ENCODE measurements around the gene TUBB6.

The TUBB6 gene

GRCh38 chr18:12291161-12291560 lies 16.9 kb upstream of the TUBB6 start:
- no peak for DNase-seq (ENCODE audit: low read depth, low spot score)

- DNase-seq (ENCODE audit: low read depth, low spot score), result no peak
These were observed 16.4 kb upstream of the TUBB6 start for GRCh38 chr18:12291690-12292089.

- no peak for DNase-seq (ENCODE audit: low read depth, low spot score)
These were observed 14.2 kb upstream of the TUBB6 start for GRCh38 chr18:12293831-12294230.

DNA sequence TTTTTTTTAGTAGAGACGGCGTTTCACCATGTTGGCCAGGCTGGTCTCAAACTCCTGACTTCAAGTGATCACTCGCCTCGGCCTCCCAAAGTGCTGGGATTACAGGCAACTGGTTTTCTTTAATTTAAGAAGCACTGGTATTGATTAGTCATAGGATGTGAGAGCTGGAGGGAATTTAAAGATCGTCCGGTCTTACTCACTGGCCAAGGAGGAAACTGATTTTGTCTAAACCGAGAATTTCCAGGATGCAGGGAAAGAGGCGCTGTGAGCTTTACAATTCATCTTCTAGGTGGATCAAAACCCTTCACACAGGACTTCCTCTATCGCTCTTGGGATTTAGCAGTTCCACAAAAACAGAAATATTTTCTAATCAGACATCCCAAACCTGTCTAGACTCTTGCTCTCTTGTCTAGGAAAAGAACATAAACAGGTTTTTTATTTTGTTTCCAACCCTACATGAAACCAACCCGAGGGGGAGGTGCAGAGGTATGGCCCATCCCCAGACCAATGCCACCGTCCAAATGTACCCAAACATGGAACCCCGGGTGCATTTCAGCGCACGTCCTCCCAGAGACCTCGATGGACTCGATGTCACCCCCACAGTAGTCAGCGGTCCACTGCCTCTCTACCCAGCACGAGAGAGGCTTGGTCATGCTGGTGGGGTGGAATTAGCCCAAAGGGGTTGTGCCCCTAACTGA lies 12.5 kb upstream of the TUBB6 start:
- no peak for DNase-seq (ENCODE audit: low read depth, low spot score)

GRCh38 chr18:12296087-12296403 lies 12.0 kb upstream of the TUBB6 start:
- DNase-seq (ENCODE audit: low read depth, low spot score), result no peak

GRCh38 chr18:12296457-12296856 lies 11.6 kb upstream of the TUBB6 start:
- no peak for DNase-seq (ENCODE audit: low read depth, low spot score)

- DNase-seq (ENCODE audit: low read depth, low spot score), result no peak
These were observed 8.2 kb upstream of the TUBB6 start for GRCh38 chr18:12299862-12300261.

DNA sequence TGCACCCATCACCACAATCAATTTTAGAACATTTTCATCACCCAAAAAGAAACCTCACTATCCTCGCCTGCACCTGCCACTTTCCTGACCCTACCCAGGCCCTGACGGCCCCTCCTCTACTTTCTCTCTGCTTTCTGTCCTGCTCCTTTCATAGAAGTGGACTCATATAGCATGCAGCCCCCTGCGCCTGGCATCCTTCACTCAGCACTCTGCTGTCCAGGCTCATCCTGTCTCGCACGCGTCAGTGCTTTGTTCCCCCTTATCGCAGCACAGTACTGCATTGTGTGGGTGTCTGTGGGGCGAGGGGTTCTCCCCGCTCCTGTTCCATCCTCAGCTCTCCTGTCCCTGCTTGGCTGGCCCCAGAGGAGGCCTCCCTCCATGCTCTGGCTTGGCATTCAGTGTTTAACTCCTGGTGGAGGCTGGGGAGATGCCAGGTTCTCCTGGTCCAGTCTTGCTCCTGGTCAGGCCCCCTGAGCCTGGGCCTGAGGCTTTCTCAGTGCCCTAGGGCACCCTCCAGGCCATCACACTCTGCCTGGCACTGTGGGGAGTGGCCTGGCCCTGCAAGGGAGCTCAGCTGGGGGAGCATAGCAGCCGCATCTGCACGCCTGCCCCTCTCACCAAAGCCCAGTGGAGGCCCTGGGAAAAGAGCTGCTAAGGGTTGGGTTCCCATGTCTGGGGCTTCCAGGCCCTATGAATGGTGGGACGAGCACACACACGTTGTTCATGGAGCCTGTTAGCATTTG lies 6.6 kb upstream of the TUBB6 start:
- no peak for DNase-seq (ENCODE audit: low read depth, low spot score)

DNA sequence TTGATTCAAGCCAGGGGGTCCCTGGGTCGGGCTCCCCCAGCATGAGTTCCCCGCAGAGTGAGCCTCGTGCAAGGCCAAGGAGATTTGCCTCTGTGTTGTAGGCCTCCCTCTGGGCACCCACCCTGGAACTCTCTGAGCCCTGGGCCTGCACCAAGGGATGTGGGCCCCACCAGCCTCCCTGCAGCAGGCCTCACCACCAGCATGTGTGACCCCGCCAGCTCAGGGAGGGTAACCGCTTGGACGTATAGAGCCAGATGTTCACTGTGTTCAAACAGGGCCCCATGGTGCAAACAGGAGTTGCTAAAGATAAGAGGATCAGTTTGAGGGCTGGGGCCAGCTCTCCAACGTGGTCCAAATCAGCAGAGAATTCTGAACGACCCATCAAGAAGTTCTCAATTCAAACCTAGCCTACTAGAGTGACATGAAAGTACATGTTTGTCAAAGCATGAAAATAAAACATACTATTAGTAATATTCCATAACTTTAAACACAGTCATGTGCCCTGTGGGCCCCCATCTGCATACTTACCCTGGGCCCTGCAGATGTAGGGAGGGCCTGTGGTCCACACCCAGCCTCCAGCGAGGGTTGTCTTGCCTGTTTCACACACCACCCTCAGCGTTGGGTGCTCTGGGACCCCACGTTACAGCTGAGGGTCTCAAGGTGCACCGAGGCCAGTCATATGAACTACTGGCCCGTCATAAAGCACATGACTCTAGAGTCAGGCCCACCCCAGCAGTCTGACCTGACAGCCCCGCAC lies 5.5 kb upstream of the TUBB6 start:
- DNase-seq (ENCODE audit: low read depth, low spot score), result no peak

DNA sequence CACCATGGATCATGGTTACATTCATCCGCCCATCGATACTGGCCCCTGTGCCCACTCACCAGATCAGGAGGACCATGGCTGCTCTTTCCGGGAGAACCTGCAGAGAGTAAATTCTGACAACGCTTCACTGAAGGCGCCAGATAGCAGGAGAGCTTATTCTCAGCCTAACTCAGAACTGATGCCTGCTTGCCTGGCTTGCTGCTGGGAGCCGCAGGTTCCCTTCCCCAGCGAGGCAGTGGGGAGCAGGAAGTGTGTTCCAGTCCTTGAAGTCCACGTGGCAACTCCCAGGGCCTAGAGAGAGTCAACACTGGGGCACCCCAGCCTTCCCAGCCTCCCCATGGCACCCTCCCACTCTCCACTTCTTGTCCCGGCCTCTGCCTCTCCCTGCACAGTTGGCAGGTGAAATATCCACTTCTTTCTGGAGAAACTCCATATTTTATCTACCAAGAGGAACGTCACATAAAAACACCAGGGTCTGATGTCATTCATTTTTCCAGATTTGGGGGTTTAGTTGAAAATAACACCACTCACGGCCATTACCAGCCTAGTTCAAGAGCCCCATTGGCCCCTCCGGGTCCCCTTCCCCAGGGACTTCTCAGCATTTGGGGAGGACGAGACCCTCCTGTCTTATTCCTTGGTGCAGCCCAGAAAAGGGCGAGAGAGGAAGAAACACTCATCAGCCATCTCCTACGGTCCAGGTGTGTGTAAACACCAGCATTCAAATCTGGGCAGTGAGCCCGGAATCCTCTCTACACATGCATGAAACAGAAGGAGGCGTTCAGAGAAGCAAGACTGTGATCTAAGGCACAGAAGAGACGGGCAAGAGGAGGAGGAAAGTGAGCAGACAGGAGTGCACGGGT lies 3.5 kb upstream of the TUBB6 start:
- DNase-seq (ENCODE audit: low read depth, low spot score), result no peak

- DNase-seq (ENCODE audit: low read depth, low spot score), result no peak
These were observed 2.8 kb upstream of the TUBB6 start for GRCh38 chr18:12305211-12305610.

DNA sequence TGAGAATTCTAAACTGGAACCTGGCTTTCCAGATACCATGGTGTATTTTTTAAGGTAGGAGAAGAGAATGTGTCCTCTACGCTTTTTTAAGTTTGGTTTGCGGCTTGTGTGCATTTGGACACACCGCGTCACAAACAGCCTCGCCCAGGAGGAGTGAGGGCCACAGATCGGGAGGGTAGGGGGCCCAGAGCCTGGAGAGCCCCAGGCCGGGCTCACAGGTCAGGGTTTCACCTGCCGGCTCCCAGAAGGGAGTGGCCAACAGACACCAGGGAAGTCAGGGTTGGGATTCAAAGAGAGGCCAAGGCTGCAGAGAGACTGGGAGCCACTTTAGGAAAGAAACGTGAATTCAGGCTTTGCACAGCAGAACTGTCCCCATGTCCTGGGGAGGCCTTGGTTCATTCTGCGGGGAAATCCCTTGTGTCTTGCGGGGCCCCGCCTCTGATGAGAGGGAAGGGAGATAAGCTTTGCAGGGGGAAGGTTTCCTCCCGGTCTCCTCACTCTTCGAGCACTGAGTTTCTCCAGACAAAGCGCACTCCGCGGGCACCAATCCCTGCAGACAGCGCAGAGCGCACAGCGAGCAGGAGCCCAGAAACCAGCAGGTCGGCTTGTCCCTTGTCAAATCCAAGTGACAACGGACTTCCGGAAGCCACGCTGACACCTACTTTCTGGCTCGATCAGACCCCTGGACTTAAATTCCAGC lies 2.0 kb upstream of the TUBB6 start:
- DNase-seq (ENCODE audit: low read depth, low spot score), result no peak

GRCh38 chr18:12306752-12307700 lies 1.0 kb upstream of the TUBB6 start:
- no peak for DNase-seq (ENCODE audit: low read depth, low spot score)

DNA sequence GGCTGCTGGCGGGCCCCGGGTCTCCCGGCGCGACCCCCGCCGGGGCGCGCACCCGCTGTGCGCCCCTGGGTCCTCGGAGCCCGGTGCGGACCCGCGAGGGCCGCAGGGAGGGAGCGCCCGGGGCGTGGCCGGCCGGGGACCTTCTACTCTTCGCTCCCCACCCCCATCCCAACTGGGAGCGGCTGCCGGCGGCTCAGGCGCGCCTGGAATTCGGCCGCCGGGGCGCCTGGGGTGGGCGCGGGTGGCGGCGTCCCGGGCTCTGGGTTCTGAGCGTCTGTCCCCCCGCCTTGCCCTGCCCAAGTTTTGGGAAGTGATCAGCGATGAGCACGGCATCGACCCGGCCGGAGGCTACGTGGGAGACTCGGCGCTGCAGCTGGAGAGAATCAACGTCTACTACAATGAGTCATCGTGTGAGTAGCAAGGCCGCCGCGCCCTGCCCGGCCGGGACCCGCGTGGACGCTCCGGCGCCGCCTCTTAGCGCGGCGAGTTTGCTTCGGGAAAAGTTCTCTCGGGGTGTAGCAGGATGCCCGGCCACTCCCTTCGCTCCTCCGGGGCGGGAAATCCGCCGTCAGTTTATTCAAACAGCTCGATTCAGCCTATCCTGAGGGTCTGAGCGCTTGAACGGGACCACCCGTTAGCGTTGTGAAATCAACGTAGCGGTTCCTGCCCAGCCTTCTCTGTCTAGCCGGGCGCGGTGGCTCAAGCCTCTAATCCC lies 502 bp downstream of the TUBB6 start:
- no peak for DNase-seq (ENCODE audit: low read depth, low spot score)

DNA sequence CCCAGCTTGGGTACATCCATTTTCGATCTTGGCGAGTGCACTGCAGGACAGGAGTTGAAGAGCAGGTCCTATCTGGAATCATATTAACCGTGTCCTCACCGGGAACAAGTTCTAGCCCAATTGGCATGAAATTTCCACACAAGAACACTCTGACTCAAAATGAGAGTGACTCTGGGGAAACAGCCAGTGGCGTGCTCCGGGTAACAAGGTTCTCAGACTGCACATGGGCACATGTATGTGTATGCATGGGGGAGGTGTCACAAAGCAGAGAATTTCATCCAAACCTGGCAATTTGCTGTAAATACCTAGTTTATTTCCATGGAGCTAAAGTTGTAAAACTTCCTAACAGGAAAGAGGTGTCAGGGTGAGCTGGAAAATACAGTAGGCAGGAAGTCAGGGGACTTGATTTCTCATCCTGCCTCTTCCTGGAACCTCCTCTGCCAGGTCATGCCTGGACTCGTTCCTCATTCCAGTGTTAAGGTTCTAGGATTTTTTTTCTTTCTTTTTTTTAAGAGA lies 1.7 kb downstream of the TUBB6 start:
- no peak for DNase-seq (ENCODE audit: low read depth, low spot score)

GRCh38 chr18:12310762-12311161 lies 2.7 kb downstream of the TUBB6 start:
- no peak for DNase-seq (ENCODE audit: low read depth, low spot score)

- no peak for DNase-seq (ENCODE audit: low read depth, low spot score)
These were observed 4.9 kb downstream of the TUBB6 start for GRCh38 chr18:12312976-12313375.

- no peak for DNase-seq (ENCODE audit: low read depth, low spot score)
These were observed 5.6 kb downstream of the TUBB6 start for GRCh38 chr18:12313530-12314245.
